Cardiac fibroblast (primary cell): ENCODE data around the gene TVP23C.

Source experiments
- DNase-seq, 2 donors: peaks; one replicate each; pipeline versions ENCODE4 v3.0.0 to v3.0.0-alpha.2; 2010; ENCODE audit warnings: low read depth in 2 of 2
- H3K4me3 ChIP-seq, 2 donors: replicated peaks in 1 of 2; 1 replicate in 1 of 2; 2 replicates in 1 of 2; pipeline ENCODE4 v1.5.1; 2011; ENCODE audit warnings: low read depth in 2 of 2, low read length in 2 of 2, mild to moderate bottlenecking in 2 of 2, moderate library complexity in 1 of 2
- CTCF ChIP-seq: IDR thresholded peaks from one replicate; pipeline ENCODE4 v1.5.1; 2011; ENCODE audit warnings: low read depth, mild to moderate bottlenecking, low read length, inconsistent platforms

The TVP23C gene

GRCh38 chr17:15467592-15467991, 95.7 kb downstream of the TVP23C start, which contains the start of gene CDRT4:
CDRT4 (minus strand) TSS chr17:15467621; CDS start chr17:15440238, 27,383 bp downstream.
- no peak within 1 kb of the TSS for H3K4me3 ChIP-seq
- TF ChIP-seq CTCF = no peak
- no peak for DNase-seq

- DNase-seq = no peak
- no peak overlapping the region for H3K4me3 ChIP-seq
- no peak for TF ChIP-seq CTCF
Observed at GRCh38 chr17:15466131-15466530, 97.2 kb downstream of the TVP23C start.

- TF ChIP-seq CTCF = no peak
- no peak overlapping the region for H3K4me3 ChIP-seq
- no peak for DNase-seq
Observed at GRCh38 chr17:15465045-15465701, 98.1 kb downstream of the TVP23C start.

- no peak overlapping the region for H3K4me3 ChIP-seq
- DNase-seq = no peak
- TF ChIP-seq CTCF = no peak
Observed at GRCh38 chr17:15464231-15464985, 98.9 kb downstream of the TVP23C start.

GRCh38 chr17:15462976-15463772, 100.1 kb downstream of the TVP23C start:
- peak; percentile 40 to 82 for DNase-seq
- no peak for TF ChIP-seq CTCF
- H3K4me3 ChIP-seq = no peak overlapping the region

- no peak for TF ChIP-seq CTCF
- no peak for DNase-seq
- no peak overlapping the region for H3K4me3 ChIP-seq
Observed at GRCh38 chr17:15457723-15458094, 105.6 kb downstream of the TVP23C start.
